Mesenchymal stem cell (in vitro differentiated cells and primary cell): Measurements from ENCODE around the gene KRT12.
A peak's percentile ranks its signal among the peaks of the same experiment; 100 is the strongest.

Source experiments
- DNase-seq: peaks from one replicate; pipeline ENCODE4 v3.0.0-alpha.2; 2013
- H2AFZ ChIP-seq: one replicate; pipeline ENCODE4 v1.6.1; 2013; ENCODE audit warnings: low read depth, mild to moderate bottlenecking, control low read depth, inconsistent platforms, low read length, moderate library complexity
- H2AK5ac ChIP-seq: 2 replicates; pipeline ENCODE4 v1.6.1; 2013; ENCODE audit warnings: low read length, moderate library complexity, mild to moderate bottlenecking, inconsistent platforms; ENCODE audit not compliant: severe bottlenecking
- H2BK120ac ChIP-seq: one replicate; pipeline ENCODE4 v1.6.1; 2013; ENCODE audit warnings: low read depth, mild to moderate bottlenecking, inconsistent platforms, low read length, moderate library complexity
- H2BK12ac ChIP-seq, 2 experiments: one replicate each; pipeline ENCODE4 v1.6.1; 2013; ENCODE audit warnings: inconsistent platforms in 2 of 2, low read length in 2 of 2, mild to moderate bottlenecking in 2 of 2, moderate library complexity in 2 of 2, control low read depth in 1 of 2
- H2BK15ac ChIP-seq: one replicate; pipeline ENCODE4 v1.6.1; 2013; ENCODE audit warnings: mild to moderate bottlenecking, low read depth, inconsistent platforms; ENCODE audit not compliant: poor library complexity, severe bottlenecking
- H2BK5ac ChIP-seq: 2 replicates; pipeline ENCODE4 v1.6.1; 2013; ENCODE audit warnings: low read depth, mild to moderate bottlenecking, low read length, control low read depth, inconsistent platforms; ENCODE audit not compliant: poor library complexity, severe bottlenecking
- H3K14ac ChIP-seq, 2 experiments: one replicate each; pipeline ENCODE4 v1.6.1; 2013; ENCODE audit warnings: inconsistent platforms in 2 of 2, low read length in 2 of 2, control low read depth in 1 of 2, mild to moderate bottlenecking in 1 of 2, moderate library complexity in 1 of 2
- H3K18ac ChIP-seq, 2 experiments: one replicate each; pipeline ENCODE4 v1.6.1; 2013; ENCODE audit warnings: inconsistent platforms in 2 of 2, low read length in 2 of 2, control low read depth in 1 of 2, low read depth in 1 of 2, mild to moderate bottlenecking in 1 of 2
- H3K23ac ChIP-seq, 2 experiments: one replicate each; pipeline ENCODE4 v1.6.1; 2013; ENCODE audit warnings: inconsistent platforms in 2 of 2, low read length in 2 of 2, mild to moderate bottlenecking in 2 of 2, moderate library complexity in 2 of 2, control low read depth in 1 of 2
- H3K27ac ChIP-seq: 2 replicates; pipeline ENCODE4 v1.5.1; 2013; ENCODE audit warnings: mild to moderate bottlenecking, moderate library complexity, low read length, control low read depth, inconsistent platforms; ENCODE audit not compliant: poor library complexity, severe bottlenecking
- H3K27me3 ChIP-seq, 2 experiments: 2 replicates each; pipeline versions ENCODE4 v1.6.1 to v1.7.0; 2013; ENCODE audit warnings: low read length in 2 of 2, mild to moderate bottlenecking in 2 of 2, moderate library complexity in 2 of 2, control low read depth in 1 of 2, inconsistent platforms in 1 of 2; ENCODE audit not compliant: control insufficient read depth in 1 of 2, insufficient read depth in 1 of 2
- H3K36me3 ChIP-seq, 2 experiments: 2 replicates each; pipeline versions ENCODE4 v1.6.1 to v1.7.0; 2013; ENCODE audit warnings: low read length in 2 of 2, control low read depth in 1 of 2, inconsistent platforms in 1 of 2, low read depth in 1 of 2, mild to moderate bottlenecking in 1 of 2; ENCODE audit not compliant: insufficient read depth in 2 of 2, control insufficient read depth in 1 of 2
- H3K4ac ChIP-seq, 2 experiments: one replicate each; pipeline ENCODE4 v1.6.1; 2013; ENCODE audit warnings: inconsistent platforms in 2 of 2, low read length in 2 of 2, mild to moderate bottlenecking in 2 of 2, moderate library complexity in 2 of 2, control low read depth in 1 of 2, low read depth in 1 of 2
- H3K4me1 ChIP-seq: 2 replicates; pipeline ENCODE4 v1.6.1; 2013; ENCODE audit warnings: low read depth, low read length, control low read depth; ENCODE audit not compliant: control insufficient read depth, insufficient read depth
- H3K4me2 ChIP-seq: 2 replicates; pipeline ENCODE4 v1.6.1; 2013; ENCODE audit warnings: low read length, mild to moderate bottlenecking, inconsistent platforms; ENCODE audit not compliant: poor library complexity, severe bottlenecking
- H3K4me3 ChIP-seq, 2 experiments: 2 replicates each; pipeline versions ENCODE4 v1.5.1 to v1.7.0; 2013; ENCODE audit warnings: low read length in 2 of 2, mild to moderate bottlenecking in 2 of 2, control low read depth in 1 of 2, low read depth in 1 of 2; ENCODE audit not compliant: insufficient read depth in 1 of 2
- H3K79me1 ChIP-seq: replicated peaks from 2 replicates; pipeline ENCODE4 v1.6.1; 2013; ENCODE audit warnings: mild to moderate bottlenecking, control low read depth, low read length, inconsistent platforms; ENCODE audit not compliant: poor library complexity, severe bottlenecking
- H3K9ac ChIP-seq: 2 replicates; pipeline ENCODE4 v1.7.0; 2013; ENCODE audit warnings: mild to moderate bottlenecking, low read length, moderate library complexity
- H3K9me3 ChIP-seq: 2 replicates; pipeline ENCODE4 v1.7.0; 2013; ENCODE audit warnings: mild to moderate bottlenecking, low read length; ENCODE audit not compliant: control insufficient read depth
- H4K8ac ChIP-seq: one replicate; pipeline ENCODE4 v1.6.1; 2013; ENCODE audit warnings: inconsistent platforms, mild to moderate bottlenecking, low read length, moderate library complexity
- H4K91ac ChIP-seq: one replicate; pipeline ENCODE4 v1.6.1; 2013; ENCODE audit warnings: mild to moderate bottlenecking, low read length, inconsistent platforms
- WGBS: methylation state at CpG from one replicate; pipeline ENCODE4 v1.1.7; 2013; ENCODE audit warnings: mixed read lengths; 5-methylcytosine and 5-hydroxymethylcytosine counted together

Gene KRT12

GRCh38 chr17:40828454-40829044 is 38.5 kb downstream of the KRT12 start:
- Histone ChIP-seq H2BK120ac (no peak overlapping the region), H3K23ac (no peak overlapping the region), H3K9ac (no peak overlapping the region), H3K27ac (no peak overlapping the region), H2BK15ac (no peak overlapping the region), H2AFZ (no peak overlapping the region), H3K9me3 (no peaks in the 10 kb centered on the region), H2BK12ac (no peak overlapping the region), H3K27me3 (no peaks in the 10 kb centered on the region), H3K4me1 (no peaks in the 10 kb centered on the region), H3K4me3 (no peak overlapping the region), H4K8ac (no peak overlapping the region), H3K4ac (no peak overlapping the region), H3K18ac (no peak overlapping the region), H4K91ac (no peak overlapping the region), H3K36me3 (peaks cover 0 to 2% of the 10 kb centered on the region in 2 experiments), H3K4me2 (no peak overlapping the region), H3K14ac (no peak overlapping the region), H2AK5ac (no peak overlapping the region), H2BK5ac (no peak overlapping the region), H3K79me1 (peaks cover 12% of the 10 kb centered on the region)
- DNase-seq = no peak
- 60% methylated on average over 1 of the region's 4 CpGs for WGBS

GRCh38 chr17:40827746-40828453 is 39.1 kb downstream of the KRT12 start:
- Histone ChIP-seq H3K4me3 (no peak overlapping the region), H2AK5ac (no peak overlapping the region), H2BK120ac (no peak overlapping the region), H3K79me1 (peaks cover 12% of the 10 kb centered on the region), H3K4me2 (no peak overlapping the region), H3K9me3 (no peaks in the 10 kb centered on the region), H2AFZ (no peak overlapping the region), H4K8ac (no peak overlapping the region), H3K23ac (no peak overlapping the region), H2BK12ac (no peak overlapping the region), H3K4ac (no peak overlapping the region), H3K27me3 (no peaks in the 10 kb centered on the region), H3K14ac (no peak overlapping the region), H3K18ac (no peak overlapping the region), H2BK15ac (no peak overlapping the region), H2BK5ac (no peak overlapping the region), H3K36me3 (peaks cover 0 to 2% of the 10 kb centered on the region in 2 experiments), H4K91ac (no peak overlapping the region), H3K9ac (no peak overlapping the region), H3K27ac (no peak overlapping the region), H3K4me1 (no peaks in the 10 kb centered on the region)
- DNase-seq = peak; percentile 22
- WGBS = 87% methylated on average over 5 of the region's 7 CpGs

- no CpG with 5 or more reads among the region's 2 CpGs for WGBS
- Histone ChIP-seq H2BK120ac (no peak overlapping the region), H3K79me1 (peaks cover 17% of the 10 kb centered on the region), H3K4ac (no peak overlapping the region), H4K8ac (no peak overlapping the region), H2BK5ac (no peak overlapping the region), H3K4me3 (no peak overlapping the region), H3K27ac (no peak overlapping the region), H3K9me3 (no peaks in the 10 kb centered on the region), H2AK5ac (no peak overlapping the region), H2BK12ac (no peak overlapping the region), H3K18ac (no peak overlapping the region), H3K9ac (no peak overlapping the region), H3K4me1 (no peaks in the 10 kb centered on the region), H3K4me2 (no peak overlapping the region), H2BK15ac (no peak overlapping the region), H3K14ac (no peak overlapping the region), H3K23ac (no peak overlapping the region), H3K36me3 (peaks cover 5 to 8% of the 10 kb centered on the region in 2 experiments), H4K91ac (no peak overlapping the region), H3K27me3 (no peaks in the 10 kb centered on the region), H2AFZ (no peak overlapping the region)
- DNase-seq = no peak
Observed at GRCh38 chr17:40825599-40825998, 41.4 kb downstream of the KRT12 start.

GRCh38 chr17:40824015-40824832 is 42.8 kb downstream of the KRT12 start:
- no peak overlapping the region for H3K4me3 ChIP-seq
- H2AFZ ChIP-seq = no peak overlapping the region
- WGBS = no CpG with 5 or more reads among the region's 1 CpG
- peaks cover 15% of the 10 kb centered on the region for H3K79me1 ChIP-seq
- no peak overlapping the region for H2BK12ac ChIP-seq
- H3K36me3 ChIP-seq = peaks cover 5 to 8% of the 10 kb centered on the region in 2 experiments
- H3K18ac ChIP-seq = no peak overlapping the region
- DNase-seq = no peak
- no peak overlapping the region for H3K4me2 ChIP-seq
- H3K23ac ChIP-seq = no peak overlapping the region
- H4K8ac ChIP-seq = no peak overlapping the region
- H3K27me3 ChIP-seq = no peaks in the 10 kb centered on the region
- no peak overlapping the region for H2BK15ac ChIP-seq
- no peak overlapping the region for H3K14ac ChIP-seq
- no peak overlapping the region for H3K9ac ChIP-seq
- H2BK5ac ChIP-seq = no peak overlapping the region
- no peak overlapping the region for H3K4ac ChIP-seq
- no peaks in the 10 kb centered on the region for H3K9me3 ChIP-seq
- H3K27ac ChIP-seq = no peak overlapping the region
- H4K91ac ChIP-seq = no peak overlapping the region
- H2AK5ac ChIP-seq = no peak overlapping the region
- no peak overlapping the region for H2BK120ac ChIP-seq
- H3K4me1 ChIP-seq = peaks cover 1% of the 10 kb centered on the region
